ENCODE data around the gene TMC4.

TMC4 gene

GRCh38 chr19:54158812-54159351, 14.1 kb downstream of the TMC4 start:
- DNase-seq (ENCODE audit: low read depth): no peak
- peak overlapping the region; percentile 59 for H3K4me3 ChIP-seq (ENCODE audit: control insufficient read depth, low read depth, low read length)
- no peak for TF ChIP-seq CTCF (IDR thresholded peaks at IDR 0.05; ENCODE audit: control insufficient read depth, insufficient read depth, low read depth, low read length, missing control alignments)

DNA sequence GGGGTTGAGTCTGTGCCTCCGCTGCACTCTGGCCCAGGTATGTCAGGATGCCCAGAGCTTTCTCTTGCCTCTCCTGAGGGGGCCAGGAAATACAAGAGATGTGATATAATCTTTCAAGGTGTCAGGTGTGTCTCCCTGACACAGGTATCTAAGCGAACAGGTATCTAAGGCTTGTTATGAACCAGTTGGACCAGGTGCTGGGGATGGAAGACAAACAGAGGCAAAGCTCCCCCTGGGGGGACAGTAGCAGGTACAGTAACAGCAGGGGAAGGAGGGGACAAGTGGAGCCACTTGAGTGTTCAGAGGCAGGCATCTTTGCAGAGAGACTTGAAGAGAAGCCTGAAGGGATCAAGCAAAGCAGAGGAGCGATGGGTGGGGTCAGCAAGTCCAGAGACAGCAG, 16.0 kb downstream of the TMC4 start:
- H3K4me3 ChIP-seq (ENCODE audit: control insufficient read depth, low read depth, low read length): no peak overlapping the region
- no peak for DNase-seq (ENCODE audit: low read depth)
- no peak for TF ChIP-seq CTCF (IDR thresholded peaks at IDR 0.05; ENCODE audit: control insufficient read depth, insufficient read depth, low read depth, low read length, missing control alignments)

DNA sequence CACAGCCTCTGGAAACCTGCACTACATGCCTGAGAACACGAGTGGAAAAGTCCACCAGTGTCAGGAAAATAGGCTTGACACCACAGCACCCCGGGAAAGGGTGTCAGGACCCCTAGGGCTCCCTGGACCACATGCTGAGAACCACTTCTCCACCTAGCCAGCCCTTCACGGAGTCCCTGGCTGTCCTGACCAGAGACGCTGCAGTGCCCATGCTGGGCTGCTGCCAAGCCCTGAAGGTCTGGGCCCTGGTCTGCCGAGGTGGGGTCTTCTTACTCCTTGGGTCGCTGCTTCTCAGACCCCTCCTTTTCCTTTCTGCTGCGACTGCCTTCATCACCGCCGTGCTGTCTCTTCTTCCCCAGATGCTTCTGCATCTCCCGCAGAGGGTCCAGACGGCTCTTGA, 16.5 kb downstream of the TMC4 start:
- no peak overlapping the region for H3K4me3 ChIP-seq (ENCODE audit: control insufficient read depth, low read depth, low read length)
- DNase-seq (ENCODE audit: low read depth): no peak
- no peak for TF ChIP-seq CTCF (IDR thresholded peaks at IDR 0.05; ENCODE audit: control insufficient read depth, insufficient read depth, low read depth, low read length, missing control alignments)

GRCh38 chr19:54155694-54156093, 17.3 kb downstream of the TMC4 start:
- DNase-seq (ENCODE audit: low read depth): no peak

GRCh38 chr19:54154603-54155345, 18.2 kb downstream of the TMC4 start:
- DNase-seq (ENCODE audit: low read depth): no peak
- H3K4me3 ChIP-seq (ENCODE audit: control insufficient read depth, low read depth, low read length): no peak overlapping the region

More at GRCh38 chr19:54155694-54156093, 17.3 kb downstream of the TMC4 start:
- no peak overlapping the region for H3K4me3 ChIP-seq (ENCODE audit: control insufficient read depth, low read depth, low read length)
- TF ChIP-seq CTCF (IDR thresholded peaks at IDR 0.05; ENCODE audit: control insufficient read depth, insufficient read depth, low read depth, low read length, missing control alignments): no peak

GRCh38 chr19:54153731-54154326, 19.1 kb downstream of the TMC4 start:
- no peak for DNase-seq (ENCODE audit: low read depth)
- no peak overlapping the region for H3K4me3 ChIP-seq (ENCODE audit: control insufficient read depth, low read depth, low read length)
- TF ChIP-seq CTCF (IDR thresholded peaks at IDR 0.05; ENCODE audit: control insufficient read depth, insufficient read depth, low read depth, low read length, missing control alignments): no peak

More at GRCh38 chr19:54154603-54155345, 18.2 kb downstream of the TMC4 start:
- no peak for TF ChIP-seq CTCF (IDR thresholded peaks at IDR 0.05; ENCODE audit: control insufficient read depth, insufficient read depth, low read depth, low read length, missing control alignments)

All from AG09309 (cell line).